Colon (tissue), 2 donors: Measurements from ENCODE around the gene KCNJ4.
"Not testable (repeated sequence)": the region's sequence is repeated elsewhere in the genome, so short reads cannot be mapped to it uniquely, and the experiment has no call there.

Source experiments
- FAIRE-seq: peaks from 2 replicates; lab custom pipeline; 2012; peaks lifted over from hg19 to GRCh38; lab: Jason Lieb, UNC
- donor health status: control.
- donor health status: control.

KCNJ4 gene

GRCh38 chr22:38470179-38470578 is 15.2 kb upstream of the KCNJ4 start:
- not testable (repeated sequence) for FAIRE-seq

DNA sequence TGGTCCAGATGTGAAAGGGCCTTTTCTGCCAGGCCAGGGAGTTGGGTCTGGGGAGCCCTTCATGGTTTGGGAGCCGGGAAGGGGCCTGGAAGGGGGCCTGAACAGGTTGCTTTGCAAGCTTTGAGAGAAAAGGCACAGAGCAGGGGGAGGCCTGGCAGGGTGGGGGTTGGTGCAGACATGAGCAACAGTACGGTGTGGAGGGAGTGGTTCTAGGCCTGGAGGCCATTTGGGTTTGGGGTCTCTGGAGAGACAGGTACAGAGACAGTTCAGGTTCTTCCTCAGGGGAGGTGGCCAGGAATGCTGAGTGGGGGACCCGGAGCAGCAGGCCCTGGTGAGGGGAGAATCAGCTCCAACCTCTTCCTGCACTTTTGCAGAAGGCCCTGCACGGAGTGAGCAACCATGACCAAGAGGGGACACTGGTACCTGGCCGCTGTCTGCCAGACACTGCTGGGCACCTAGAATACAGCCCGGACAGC is 14.3 kb upstream of the KCNJ4 start:
- no peak for FAIRE-seq

DNA sequence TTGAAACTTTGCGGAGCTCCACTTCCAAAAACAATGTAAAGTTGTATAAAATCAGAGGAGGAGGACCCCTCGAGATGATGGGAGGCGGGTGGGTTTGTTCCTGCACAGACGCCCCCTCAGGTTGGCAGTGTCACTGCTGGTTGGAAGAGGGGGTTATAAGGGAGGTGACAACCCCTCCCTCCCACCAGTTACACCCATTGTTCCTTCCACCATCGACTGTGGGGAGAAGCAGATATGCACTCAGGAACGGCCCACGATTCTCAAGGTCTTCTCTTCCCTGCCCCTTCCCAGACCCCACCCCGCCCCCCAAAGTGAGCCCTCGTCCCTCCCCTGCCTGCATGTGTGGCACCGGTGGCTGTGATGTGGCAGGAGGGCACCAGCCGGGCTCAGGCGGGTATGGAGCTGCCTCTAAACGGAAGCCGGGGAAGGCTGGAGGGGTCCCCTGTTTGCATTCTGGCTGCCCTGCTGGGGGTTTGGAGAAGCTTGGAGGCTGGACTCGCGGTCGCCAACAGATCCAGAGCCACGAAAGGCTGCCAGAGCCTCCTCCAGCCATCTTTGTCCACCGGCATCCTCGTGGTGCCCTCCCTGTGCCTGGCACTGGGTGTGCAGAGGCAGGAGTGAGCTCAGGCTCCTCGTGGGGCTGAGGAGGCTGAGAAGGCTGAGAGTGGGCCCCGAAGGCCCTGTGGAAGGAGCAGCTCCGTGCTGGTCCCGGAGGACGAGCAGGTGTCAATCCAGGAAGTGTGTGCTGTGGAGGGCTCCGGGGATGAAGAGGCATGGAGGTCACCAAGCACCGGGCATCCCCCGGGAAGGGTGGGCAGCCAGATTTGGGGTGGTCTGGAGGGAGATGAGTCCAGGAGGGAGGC is 13.7 kb upstream of the KCNJ4 start:
- FAIRE-seq, result no peak

DNA sequence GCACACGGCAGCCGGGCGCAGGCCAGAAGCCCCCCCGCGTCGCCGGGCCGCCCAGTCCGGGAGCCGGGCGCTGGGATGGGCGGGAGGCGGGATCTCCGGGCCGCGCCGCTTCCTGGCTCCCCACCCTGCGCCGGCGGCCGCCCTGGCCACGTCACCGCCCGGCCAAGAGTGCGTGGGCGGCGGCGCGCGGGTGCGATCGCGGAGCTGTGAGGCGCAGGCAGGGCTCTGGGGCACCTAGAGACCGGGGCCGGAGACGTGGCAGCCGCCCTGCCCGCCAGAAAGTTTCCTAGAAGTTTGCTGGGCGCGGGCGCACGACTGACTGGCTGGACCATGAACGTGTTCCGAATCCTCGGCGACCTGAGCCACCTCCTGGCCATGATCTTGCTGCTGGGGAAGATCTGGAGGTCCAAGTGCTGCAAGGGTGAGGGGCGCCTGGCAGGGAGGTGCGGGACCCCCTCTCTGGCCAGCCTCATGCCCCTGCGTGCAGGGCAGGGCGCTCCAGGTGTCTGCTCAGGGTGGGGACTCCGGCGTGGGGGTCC is 13.0 kb upstream of the KCNJ4 start, which contains the start of gene KDELR3:
KDELR3 (plus strand) TSS at position 193 of the 539 bp plus-strand sequence; CDS start at position 331, 138 bp downstream.
- no peak for FAIRE-seq

DNA sequence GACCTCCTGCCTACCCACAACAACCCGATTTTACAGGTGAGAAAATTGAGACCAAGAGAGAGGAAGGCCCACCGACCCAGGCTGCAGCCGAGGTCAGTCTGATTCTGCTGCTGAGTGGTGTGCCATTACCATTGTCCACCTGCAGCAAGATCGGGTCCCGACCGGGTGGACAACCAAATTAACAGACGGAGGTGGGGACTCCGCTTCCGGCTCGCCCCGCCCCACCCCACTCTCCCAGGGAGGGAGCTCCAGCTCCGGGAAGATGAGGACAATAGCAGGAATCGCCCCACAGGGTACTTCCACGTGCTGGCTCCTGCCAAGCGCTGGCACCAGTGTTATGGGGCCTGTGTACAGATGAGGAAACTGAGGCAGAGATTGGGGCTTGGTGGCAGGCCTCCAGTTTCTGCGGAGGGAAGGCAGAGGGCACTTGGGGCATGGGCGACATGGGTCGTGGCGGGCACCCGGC is 12.5 kb upstream of the KCNJ4 start:
- FAIRE-seq, result no peak

DNA sequence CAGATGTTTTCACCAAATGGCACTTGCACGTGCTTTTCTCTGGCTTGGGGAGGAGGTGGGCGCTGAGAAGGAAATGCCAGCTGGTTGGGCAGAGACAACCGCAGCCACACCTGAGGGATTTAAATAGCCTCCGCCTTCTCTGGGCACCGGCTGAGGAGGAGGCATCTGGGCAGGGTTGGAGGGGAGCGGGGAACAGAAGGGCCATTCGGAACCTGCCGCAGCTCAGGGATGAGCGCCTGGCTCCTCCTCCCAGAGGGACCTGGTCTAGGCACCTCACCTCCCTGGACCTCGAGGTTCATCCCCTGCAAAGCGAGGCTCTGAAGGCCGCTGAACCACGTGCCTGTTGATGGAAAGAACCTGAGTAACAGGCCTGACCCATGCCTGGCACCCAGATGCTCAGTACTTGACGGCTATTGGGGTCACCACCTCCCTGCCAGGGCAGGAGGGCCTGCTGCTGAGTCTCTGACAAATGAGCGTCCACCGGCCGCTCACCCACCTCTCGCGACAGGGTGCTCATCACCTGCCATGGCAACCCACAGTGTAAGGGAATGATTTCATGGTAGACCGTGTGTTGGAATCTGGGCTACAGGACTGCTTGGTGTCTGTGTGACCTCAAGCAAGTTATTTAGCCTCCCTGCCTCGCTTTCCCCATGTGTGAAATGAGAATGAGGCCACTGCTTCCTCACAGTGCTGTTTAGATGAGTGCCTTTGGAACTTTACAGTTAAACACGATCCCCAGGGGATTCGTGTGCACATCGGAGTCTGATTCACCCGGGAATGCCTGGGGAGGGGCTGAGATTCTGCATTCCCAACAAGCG is 10.9 kb upstream of the KCNJ4 start:
- no peak for FAIRE-seq

DNA sequence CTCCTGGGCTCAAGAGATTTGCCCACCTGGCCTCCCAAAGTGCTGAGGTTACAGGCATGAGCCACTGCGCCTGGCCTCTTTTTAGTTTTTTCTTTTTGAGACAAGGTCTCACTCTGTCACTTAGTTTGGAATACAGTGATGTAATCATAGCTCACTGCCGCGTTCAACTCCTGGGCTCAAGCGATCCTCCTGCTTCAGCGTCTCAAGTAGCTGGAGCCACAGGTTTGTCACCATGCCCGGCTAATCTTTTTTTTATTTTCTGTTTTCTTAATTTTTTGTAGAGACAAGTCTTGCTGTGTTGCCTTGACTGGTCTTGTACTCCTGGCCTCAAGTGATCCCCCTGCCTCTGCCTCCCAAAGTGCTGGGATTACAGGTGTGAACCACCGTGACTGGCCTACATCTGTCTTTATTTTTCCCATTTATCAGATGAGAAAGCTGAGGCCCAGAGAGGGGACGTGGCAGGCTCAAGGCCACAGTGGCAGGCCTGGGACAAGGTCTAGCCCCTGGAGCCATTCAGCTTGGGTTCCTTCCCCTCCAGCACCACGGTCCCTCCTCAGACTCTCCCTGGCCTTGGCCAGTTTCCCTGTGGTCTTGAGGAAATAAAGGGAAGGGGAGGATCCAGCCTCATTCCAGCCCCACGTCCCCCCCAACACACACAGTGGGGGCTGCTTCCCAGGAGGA is 10.1 kb upstream of the KCNJ4 start:
- no peak for FAIRE-seq

GRCh38 chr22:38462960-38463784 is 8.2 kb upstream of the KCNJ4 start:
- FAIRE-seq, result no peak

GRCh38 chr22:38461414-38462081 is 6.5 kb upstream of the KCNJ4 start:
- FAIRE-seq, result no peak

- no peak for FAIRE-seq
Measured at GRCh38 chr22:38461057-38461413, 6.0 kb upstream of the KCNJ4 start.

DNA sequence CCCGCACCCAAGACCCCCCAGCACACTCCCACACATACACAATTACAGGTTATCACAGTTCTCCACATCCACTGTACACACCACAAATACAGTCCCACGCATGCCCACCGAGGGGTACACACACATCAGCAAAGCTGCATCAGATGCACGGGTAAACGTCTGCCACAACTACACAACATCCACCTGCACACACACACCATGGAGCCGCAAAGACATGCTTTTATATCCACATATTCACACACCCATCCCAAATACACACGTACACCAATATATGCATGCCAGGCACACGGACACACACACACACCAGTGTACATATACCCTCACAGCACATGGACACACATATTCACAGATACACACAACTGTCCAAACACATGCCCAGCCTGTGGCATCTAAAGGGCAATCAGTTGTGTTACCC is 5.4 kb upstream of the KCNJ4 start:
- no peak for FAIRE-seq

GRCh38 chr22:38456841-38457699 is 2.1 kb upstream of the KCNJ4 start:
- FAIRE-seq, result no peak

DNA sequence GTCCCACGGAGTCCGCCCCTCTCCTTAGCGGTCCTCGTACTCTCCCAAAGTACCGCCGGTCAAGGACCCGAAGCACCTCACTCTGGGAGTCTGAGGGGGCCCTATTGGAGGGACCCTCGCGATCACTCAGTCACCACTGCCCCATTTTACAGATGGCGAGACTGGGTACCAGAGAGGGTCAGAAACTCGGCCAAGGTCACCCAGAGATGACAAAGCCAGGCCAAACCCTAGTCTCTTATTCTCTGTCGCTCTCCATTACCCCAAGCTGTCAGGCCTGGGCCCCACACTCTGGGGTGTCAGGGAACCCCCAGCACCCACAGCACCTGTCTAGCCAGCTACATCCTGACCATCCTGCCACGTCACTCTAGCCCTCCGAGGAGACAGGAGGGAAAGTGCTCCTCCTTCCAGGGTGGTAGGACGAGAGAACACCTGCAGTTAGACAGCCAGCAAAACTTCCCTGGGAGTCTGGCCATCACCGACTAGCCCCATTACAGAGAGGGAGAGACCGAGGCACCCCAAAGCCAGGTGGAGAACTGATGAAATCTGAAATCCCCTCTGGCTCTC is 1.4 kb upstream of the KCNJ4 start:
- no peak for FAIRE-seq

- no peak for FAIRE-seq
Measured at GRCh38 chr22:38455530-38456271, 702 bp upstream of the KCNJ4 start.

DNA sequence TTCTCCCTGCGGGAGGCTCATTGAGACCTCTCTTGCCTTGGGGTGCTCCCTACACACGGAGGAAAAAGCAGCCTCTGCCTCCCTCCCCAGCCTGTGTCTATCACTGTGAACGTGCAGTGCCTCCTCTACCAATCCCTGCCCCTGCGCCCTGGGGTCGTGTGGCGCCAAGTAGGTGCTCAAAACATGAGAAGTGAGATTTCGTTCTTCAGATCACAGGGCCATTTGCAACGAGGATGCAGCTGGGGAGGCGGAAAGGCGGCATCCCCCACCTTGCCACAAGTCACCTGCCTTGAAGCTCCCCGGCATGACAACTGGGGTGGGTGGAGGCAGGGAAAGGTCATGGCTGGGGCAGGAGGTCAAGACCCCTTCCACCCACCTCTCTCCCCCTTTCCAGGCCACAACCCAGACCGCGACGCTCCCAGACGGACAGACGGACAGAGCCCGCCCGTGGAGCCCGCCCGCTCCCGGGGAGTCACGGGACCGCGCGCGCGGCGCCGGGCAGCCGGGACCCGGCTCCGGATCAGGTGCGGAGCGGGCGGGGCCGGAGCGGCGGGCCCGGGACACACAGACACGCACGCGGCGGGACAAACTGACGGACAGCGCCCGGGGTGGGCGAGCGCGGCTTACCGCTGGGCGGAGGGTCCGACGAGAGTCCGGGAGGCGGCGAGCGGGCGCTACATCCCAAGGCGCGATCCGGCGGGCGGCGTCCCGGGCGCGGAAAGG is 485 bp downstream of the KCNJ4 start:
- FAIRE-seq, result no peak

DNA sequence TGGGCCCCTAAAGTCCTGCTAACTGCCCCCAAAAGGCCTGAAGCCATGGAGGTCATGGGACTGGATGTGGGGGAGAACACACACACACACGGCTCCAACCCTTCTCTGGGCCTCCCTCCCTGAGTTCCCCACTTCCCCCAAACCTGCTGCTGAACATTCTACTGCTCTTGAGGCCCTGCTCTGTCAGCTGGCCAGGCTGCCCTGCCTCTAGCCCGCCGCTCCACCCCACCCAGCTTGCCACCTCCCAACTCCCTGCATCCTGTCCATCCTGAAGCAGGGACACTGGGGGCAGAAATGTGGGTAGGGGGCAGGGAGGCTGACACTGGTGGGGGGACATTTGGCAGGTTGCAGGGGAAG is 1.0 kb downstream of the KCNJ4 start:
- no peak for FAIRE-seq

DNA sequence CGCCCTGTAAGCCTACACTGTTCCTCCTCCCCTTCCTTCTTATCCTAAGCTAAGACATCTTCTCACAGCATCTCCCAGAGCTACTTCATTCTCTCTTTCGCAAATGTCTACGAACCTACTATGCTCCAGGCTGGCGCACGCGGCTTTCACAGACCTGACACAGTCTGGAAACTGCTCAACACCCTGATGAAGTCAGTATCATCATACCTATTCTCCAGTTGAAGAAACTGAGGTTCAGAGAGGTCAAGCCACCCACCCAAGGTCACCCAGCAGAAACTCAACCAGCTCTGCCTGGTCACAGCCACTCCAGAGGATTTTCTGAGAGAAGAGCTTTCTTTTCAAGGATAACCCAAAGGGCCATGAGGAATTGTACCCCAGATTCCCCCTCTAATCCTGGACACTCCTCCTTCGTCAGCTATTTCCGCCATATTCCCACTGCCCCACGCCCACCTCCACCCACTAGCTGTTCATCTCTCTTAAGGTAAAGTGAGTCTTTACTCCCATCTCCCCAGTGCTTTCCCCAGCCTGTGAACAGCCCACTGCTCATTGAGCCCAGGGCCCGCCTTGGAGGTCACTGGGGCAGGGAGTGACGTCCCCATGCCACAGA is 1.8 kb downstream of the KCNJ4 start:
- no peak for FAIRE-seq
